ENCODE measurements around the gene APBB3.
A peak's percentile ranks its signal among the peaks of the same experiment; 100 is the strongest.
"Not testable (repeated sequence)": the region's sequence is repeated elsewhere in the genome, so short reads cannot be mapped to it uniquely, and the experiment has no call there.

The APBB3 gene, protein sequence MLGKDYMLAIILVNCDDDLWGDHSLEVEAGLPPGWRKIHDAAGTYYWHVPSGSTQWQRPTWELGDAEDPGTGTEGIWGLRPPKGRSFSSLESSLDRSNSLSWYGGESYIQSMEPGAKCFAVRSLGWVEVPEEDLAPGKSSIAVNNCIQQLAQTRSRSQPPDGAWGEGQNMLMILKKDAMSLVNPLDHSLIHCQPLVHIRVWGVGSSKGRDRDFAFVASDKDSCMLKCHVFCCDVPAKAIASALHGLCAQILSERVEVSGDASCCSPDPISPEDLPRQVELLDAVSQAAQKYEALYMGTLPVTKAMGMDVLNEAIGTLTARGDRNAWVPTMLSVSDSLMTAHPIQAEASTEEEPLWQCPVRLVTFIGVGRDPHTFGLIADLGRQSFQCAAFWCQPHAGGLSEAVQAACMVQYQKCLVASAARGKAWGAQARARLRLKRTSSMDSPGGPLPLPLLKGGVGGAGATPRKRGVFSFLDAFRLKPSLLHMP

DNA sequence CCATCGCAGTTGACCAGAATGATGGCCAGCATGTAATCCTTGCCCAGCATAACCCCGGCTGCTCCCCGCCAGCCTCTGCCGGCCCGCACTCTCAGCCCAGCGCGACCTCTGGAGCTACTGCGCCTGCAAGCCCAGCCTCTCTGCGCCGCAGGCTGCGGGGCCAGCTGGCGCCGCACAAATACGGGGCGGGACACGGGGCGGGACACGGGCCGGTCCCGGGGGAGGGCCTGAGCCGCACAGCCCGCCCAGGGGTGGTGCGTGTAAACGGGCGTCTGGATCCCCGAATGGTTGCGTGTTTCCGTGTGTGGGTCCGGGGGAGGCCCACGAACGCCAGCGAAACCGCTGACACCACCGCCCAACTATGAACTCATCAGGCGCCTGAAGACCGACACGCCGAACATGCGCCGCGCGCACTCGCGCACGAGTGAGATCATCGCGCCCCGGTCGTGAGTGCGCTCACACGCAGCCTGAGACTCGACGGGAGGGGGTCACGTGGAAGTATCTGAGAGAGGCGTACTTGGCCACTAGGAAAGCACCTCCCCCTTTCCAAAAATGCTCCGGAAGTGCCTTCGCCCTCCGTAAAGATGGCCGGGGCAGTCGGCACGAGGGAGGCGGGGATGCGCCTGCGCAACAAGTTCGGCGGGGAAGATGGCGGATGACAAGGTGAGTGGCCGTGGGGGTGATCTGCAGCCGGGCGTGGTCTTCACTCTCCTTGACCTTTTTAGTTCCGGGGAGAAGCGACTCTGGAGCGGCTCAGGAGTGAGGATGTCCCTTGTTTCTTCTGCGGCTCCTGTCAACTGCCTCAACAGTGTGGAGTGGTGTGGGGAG is at the start of gene APBB3, which contains the start of gene SLC35A4:
Gene APBB3, minus strand, starts transcription at position 403 of the 828 bp plus-strand sequence. Its CDS starts 353 bp downstream, at position 50.
Gene SLC35A4, plus strand, starts transcription at position 633 of the 828 bp plus-strand sequence. CDS start 2,342 bp downstream, outside the sequence.
- no peaks in the 10 kb centered on the region for H3K9me3 ChIP-seq (ENCODE audit: control insufficient read depth, low read length)
- H3K4me1 ChIP-seq (ENCODE audit: control insufficient read depth, insufficient read depth, low read length) = peaks cover 21% of the 10 kb centered on the region
- peak within 1 kb of the TSS; percentile 69 for H3K9ac ChIP-seq (ENCODE audit: low read length)
- no peaks in the 10 kb centered on the region for H3K36me3 ChIP-seq (ENCODE audit: control insufficient read depth, insufficient read depth, low read length)
- H3K4me3 ChIP-seq (ENCODE audit: low read length) = peak within 1 kb of the TSS; percentile 28
- no peaks in the 10 kb centered on the region for H3K27me3 ChIP-seq (ENCODE audit: control insufficient read depth, insufficient read depth, low read length)

DNA sequence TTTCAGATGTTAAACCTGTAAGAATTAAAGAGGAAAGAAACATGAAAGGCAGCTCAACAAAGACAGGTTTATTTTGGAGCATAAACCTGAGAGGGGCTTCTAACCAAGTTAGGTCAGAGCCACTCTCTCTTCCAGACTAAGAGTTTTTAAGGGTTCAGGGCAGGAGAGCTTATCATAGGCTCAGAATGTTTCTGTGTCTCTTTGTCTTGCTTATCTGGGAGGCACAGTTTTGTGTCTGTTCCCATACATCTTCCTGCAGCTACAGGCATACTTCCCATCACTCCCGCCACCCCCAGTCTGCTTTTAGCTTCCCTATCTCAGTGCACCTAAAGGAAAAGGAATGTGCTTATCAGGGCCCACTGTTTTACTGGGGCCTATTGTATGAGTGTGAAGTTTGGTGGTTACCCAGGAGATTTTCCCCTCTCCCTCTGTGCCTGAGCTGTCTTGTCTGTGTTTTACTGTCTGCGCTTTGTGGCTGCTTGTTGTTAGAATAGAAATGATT is 46.7 kb upstream of the APBB3 start:
- Histone ChIP-seq H3K4me1 (ENCODE audit: control insufficient read depth, insufficient read depth, low read length) (peaks cover 15% of the 10 kb centered on the region), H3K4me3 (ENCODE audit: low read length) (no peak overlapping the region), H3K27me3 (ENCODE audit: control insufficient read depth, insufficient read depth, low read length) (no peaks in the 10 kb centered on the region), H3K9ac (ENCODE audit: low read length) (no peak overlapping the region), H3K9me3 (ENCODE audit: control insufficient read depth, low read length) (no peaks in the 10 kb centered on the region), H3K36me3 (ENCODE audit: control insufficient read depth, insufficient read depth, low read length) (no peaks in the 10 kb centered on the region)

DNA sequence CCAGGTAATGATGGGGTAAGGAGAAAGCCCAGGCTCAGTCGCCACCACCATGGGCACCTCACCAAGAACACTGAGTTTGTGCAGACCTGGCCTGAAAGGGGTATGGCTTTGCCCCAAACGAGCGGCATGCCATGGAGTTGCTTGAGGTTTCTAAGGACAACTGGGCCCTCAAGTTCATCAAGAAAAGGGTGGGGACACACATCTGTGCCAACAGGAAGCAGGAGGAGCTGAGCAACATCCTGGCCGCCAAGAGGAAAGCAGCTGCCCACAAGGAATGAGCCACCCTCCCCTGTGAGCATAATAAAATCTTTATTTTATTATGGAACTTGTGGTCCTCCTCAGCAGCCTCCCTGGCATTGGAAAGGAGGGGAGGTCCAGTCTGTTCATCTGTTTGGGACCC is 44.7 kb upstream of the APBB3 start:
- Histone ChIP-seq H3K9me3 (ENCODE audit: control insufficient read depth, low read length) (no peaks in the 10 kb centered on the region), H3K9ac (ENCODE audit: low read length) (no peak overlapping the region), H3K27me3 (ENCODE audit: control insufficient read depth, insufficient read depth, low read length) (no peaks in the 10 kb centered on the region), H3K4me3 (ENCODE audit: low read length) (no peak overlapping the region), H3K36me3 (ENCODE audit: control insufficient read depth, insufficient read depth, low read length) (no peaks in the 10 kb centered on the region), H3K4me1 (ENCODE audit: control insufficient read depth, insufficient read depth, low read length) (peaks cover 15% of the 10 kb centered on the region)

DNA sequence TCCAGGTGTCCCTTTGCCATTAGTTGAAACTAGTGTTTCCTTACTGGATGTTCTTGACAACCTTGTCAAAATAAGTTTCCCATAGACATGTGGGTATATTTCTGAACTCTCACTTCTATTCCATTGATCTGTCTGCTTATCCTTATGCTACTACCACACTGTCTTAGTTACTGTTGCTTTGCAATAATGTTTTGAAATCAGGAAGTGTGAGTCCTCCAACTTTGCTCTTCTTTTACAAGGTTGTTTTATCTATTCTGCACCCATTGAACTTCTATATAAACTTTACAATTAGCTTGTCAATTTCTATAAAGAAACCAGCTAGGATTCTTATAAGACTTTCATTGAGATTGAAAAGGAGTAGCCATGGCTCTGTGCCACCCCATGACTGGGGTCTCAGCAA is 44.3 kb upstream of the APBB3 start:
- H3K9me3 ChIP-seq (ENCODE audit: control insufficient read depth, low read length) = no peaks in the 10 kb centered on the region
- peaks cover 15% of the 10 kb centered on the region for H3K4me1 ChIP-seq (ENCODE audit: control insufficient read depth, insufficient read depth, low read length)
- no peak overlapping the region for H3K9ac ChIP-seq (ENCODE audit: low read length)
- H3K36me3 ChIP-seq (ENCODE audit: control insufficient read depth, insufficient read depth, low read length) = no peaks in the 10 kb centered on the region
- H3K27me3 ChIP-seq (ENCODE audit: control insufficient read depth, insufficient read depth, low read length) = no peaks in the 10 kb centered on the region
- H3K4me3 ChIP-seq (ENCODE audit: low read length) = no peak overlapping the region

DNA sequence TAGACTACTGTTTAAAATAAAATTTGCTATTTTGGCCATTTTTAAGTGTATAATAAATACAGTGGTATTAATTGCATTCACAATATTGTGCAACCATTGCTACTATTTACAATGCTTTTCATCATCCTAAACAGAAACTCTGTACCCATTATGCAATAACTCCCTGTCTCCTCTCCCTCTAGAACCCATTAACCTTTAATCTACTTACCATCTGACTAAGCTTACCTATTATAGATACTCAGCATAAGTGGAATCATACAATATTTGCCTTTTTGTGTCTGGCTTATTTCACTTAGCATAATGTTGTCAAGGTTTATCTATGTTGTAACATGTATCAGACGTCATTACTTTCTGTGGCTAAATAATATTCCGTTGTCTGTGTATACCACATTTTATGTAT is 42.6 kb upstream of the APBB3 start:
- Histone ChIP-seq H3K4me1 (ENCODE audit: control insufficient read depth, insufficient read depth, low read length) (peaks cover 15% of the 10 kb centered on the region), H3K36me3 (ENCODE audit: control insufficient read depth, insufficient read depth, low read length) (no peaks in the 10 kb centered on the region), H3K4me3 (ENCODE audit: low read length) (no peak overlapping the region), H3K9ac (ENCODE audit: low read length) (no peak overlapping the region), H3K27me3 (ENCODE audit: control insufficient read depth, insufficient read depth, low read length) (no peaks in the 10 kb centered on the region), H3K9me3 (ENCODE audit: control insufficient read depth, low read length) (no peaks in the 10 kb centered on the region)

DNA sequence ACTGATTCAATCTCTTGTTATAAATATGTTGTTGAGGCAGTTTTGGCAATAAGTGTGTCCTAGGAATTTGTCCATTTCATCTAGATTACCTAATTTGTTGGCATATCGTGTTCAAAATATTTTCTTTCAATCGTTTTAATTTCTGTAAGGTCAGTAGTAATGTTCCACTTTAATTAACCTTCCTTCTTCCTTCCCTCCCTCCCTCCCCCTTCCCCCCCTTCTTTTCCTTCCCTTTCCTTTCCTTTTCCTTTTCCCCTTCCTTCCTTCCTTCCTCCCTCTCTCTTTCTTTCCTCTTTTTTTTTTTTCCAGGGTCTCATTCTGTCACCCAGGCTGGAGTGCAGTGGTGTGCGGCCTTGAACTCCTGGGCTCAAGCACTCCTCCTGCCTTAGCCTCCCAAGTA is 41.5 kb upstream of the APBB3 start:
- no peaks in the 10 kb centered on the region for H3K36me3 ChIP-seq (ENCODE audit: control insufficient read depth, insufficient read depth, low read length)
- no peak overlapping the region for H3K4me3 ChIP-seq (ENCODE audit: low read length)
- H3K9me3 ChIP-seq (ENCODE audit: control insufficient read depth, low read length) = no peaks in the 10 kb centered on the region
- H3K9ac ChIP-seq (ENCODE audit: low read length) = no peak overlapping the region
- H3K4me1 ChIP-seq (ENCODE audit: control insufficient read depth, insufficient read depth, low read length) = peaks cover 15% of the 10 kb centered on the region
- no peaks in the 10 kb centered on the region for H3K27me3 ChIP-seq (ENCODE audit: control insufficient read depth, insufficient read depth, low read length)

DNA sequence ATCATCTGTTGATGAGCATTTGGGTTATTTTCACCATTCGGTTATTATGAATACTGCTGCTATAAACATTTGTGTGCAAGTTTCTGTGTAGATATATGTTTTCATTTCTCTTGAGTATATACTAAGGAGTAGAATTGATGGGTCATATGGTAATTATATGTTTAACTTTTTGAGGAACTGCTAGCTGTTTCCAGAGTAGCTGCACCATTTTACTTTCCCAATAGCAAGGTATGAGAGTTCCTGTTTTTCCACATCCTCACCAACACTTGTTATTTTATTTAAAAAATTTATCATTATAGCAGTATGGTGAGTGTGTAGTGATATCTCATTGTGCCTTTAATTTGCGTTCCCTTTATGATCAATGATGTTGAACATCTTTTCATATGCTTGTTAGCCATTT is 39.3 kb upstream of the APBB3 start:
- H3K9ac ChIP-seq (ENCODE audit: low read length) = no peak overlapping the region
- H3K27me3 ChIP-seq (ENCODE audit: control insufficient read depth, insufficient read depth, low read length) = no peaks in the 10 kb centered on the region
- no peak overlapping the region for H3K4me3 ChIP-seq (ENCODE audit: low read length)
- H3K36me3 ChIP-seq (ENCODE audit: control insufficient read depth, insufficient read depth, low read length) = no peaks in the 10 kb centered on the region
- H3K9me3 ChIP-seq (ENCODE audit: control insufficient read depth, low read length) = no peaks in the 10 kb centered on the region
- H3K4me1 ChIP-seq (ENCODE audit: control insufficient read depth, insufficient read depth, low read length) = peaks cover 2% of the 10 kb centered on the region

DNA sequence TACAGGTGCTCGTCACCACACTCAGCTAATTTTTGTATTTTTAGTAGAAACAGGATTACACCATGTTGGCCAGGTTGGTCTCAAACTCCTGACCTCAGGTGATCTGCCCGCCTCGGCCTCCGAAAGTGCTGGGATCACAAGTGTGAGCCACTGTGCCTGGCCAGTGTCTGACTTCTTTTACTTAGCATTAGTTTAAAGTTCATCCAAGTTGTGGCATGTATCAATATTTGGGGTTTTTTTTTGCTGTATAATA is 39.0 kb upstream of the APBB3 start:
- not testable (repeated sequence) for H3K9me3 ChIP-seq (ENCODE audit: control insufficient read depth, low read length); H3K27me3 ChIP-seq (ENCODE audit: control insufficient read depth, insufficient read depth, low read length); H3K9ac ChIP-seq (ENCODE audit: low read length); H3K36me3 ChIP-seq (ENCODE audit: control insufficient read depth, insufficient read depth, low read length); H3K4me1 ChIP-seq (ENCODE audit: control insufficient read depth, insufficient read depth, low read length); H3K4me3 ChIP-seq (ENCODE audit: low read length)

DNA sequence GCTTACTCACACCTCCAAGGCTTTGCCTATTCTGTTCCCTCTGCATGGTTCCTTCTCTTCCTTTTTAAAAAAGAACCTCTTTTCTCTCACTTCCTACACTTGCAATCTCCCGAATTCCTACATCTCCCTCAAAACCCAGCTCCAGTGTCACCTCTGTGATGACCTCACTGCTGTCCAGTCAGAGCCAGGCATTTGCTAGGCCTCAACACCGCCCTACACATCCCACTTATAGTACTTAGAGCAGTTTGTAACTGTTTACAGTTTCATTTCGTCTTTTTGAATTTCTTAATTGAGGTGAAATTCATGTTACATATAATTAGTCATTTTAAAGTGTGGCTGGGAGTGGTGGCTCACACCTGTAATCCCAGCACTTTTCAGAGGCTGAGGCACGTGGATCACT is 37.7 kb upstream of the APBB3 start:
- H3K4me1 ChIP-seq (ENCODE audit: control insufficient read depth, insufficient read depth, low read length) = no peaks in the 10 kb centered on the region
- H3K4me3 ChIP-seq (ENCODE audit: low read length) = no peak overlapping the region
- H3K36me3 ChIP-seq (ENCODE audit: control insufficient read depth, insufficient read depth, low read length) = no peaks in the 10 kb centered on the region
- no peaks in the 10 kb centered on the region for H3K27me3 ChIP-seq (ENCODE audit: control insufficient read depth, insufficient read depth, low read length)
- no peak overlapping the region for H3K9ac ChIP-seq (ENCODE audit: low read length)
- no peaks in the 10 kb centered on the region for H3K9me3 ChIP-seq (ENCODE audit: control insufficient read depth, low read length)

DNA sequence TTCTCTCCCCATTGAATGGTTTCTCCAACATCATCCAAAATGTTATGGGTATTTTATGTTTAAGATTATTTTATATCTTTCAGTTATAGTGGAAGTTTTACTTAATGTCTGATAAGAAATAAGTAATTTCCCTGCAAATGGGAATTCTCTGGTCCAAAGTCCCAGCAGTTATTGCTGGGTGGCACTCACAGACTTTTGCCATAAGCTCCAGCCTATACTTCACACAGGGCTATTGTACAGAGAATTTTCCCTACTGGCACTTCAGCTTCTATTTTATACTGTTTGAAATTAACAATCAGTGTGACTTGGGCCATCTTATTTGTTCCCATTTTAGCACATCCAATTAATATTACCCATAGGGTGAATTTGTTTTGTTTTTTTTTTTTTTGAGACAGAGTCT is 35.7 kb upstream of the APBB3 start:
- Histone ChIP-seq H3K36me3 (ENCODE audit: control insufficient read depth, insufficient read depth, low read length) (no peaks in the 10 kb centered on the region), H3K4me1 (ENCODE audit: control insufficient read depth, insufficient read depth, low read length) (no peaks in the 10 kb centered on the region)

DNA sequence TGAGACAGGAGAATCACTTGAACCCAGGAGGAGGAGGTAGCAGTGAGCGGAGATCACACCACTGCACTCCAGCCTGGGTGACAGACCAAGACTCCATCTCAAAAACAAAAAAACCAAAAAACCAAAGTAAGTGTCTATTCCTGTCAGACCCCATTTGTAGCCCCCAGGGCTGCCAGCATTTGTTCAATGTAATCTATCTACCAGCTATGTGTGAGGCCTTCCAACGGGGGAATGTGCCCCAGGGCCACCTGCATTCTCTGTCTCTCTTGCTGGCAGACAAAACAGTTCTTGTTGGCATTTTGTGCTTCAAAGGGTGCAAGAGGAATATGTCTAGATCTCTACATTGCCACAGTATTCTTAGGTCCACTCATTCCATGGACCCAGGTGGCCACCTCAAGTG is 34.4 kb upstream of the APBB3 start:
- Histone ChIP-seq H3K4me3 (ENCODE audit: low read length) (no peak overlapping the region), H3K36me3 (ENCODE audit: control insufficient read depth, insufficient read depth, low read length) (no peaks in the 10 kb centered on the region), H3K9me3 (ENCODE audit: control insufficient read depth, low read length) (no peaks in the 10 kb centered on the region), H3K9ac (ENCODE audit: low read length) (no peak overlapping the region), H3K27me3 (ENCODE audit: control insufficient read depth, insufficient read depth, low read length) (no peaks in the 10 kb centered on the region), H3K4me1 (ENCODE audit: control insufficient read depth, insufficient read depth, low read length) (no peaks in the 10 kb centered on the region)

More for the DNA sequence above, 35.7 kb upstream of the APBB3 start:
- Histone ChIP-seq H3K27me3 (ENCODE audit: control insufficient read depth, insufficient read depth, low read length) (no peaks in the 10 kb centered on the region), H3K4me3 (ENCODE audit: low read length) (no peak overlapping the region), H3K9ac (ENCODE audit: low read length) (no peak overlapping the region), H3K9me3 (ENCODE audit: control insufficient read depth, low read length) (no peaks in the 10 kb centered on the region)

DNA sequence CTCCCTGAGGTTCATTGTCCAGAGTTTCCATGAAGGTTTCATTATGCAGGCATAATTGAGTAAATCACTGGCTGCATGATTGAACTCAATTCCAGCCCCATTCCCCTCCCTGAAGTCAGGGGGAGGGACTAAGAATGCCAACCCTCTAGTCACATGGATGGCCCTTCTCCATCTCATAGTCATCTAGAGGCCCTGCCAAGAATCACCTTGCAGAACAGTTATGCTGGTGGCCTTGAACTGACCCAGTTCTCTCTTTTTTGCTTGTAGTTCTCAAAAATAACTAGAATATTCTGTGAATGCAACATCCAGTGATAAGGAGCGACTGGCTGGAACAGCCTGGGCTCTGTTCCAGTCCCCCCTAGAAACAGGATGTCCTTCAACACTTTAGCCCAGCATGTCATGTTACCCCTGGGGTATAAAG is 31.9 kb upstream of the APBB3 start:
- no peaks in the 10 kb centered on the region for H3K9me3 ChIP-seq (ENCODE audit: control insufficient read depth, low read length)
- no peak overlapping the region for H3K4me3 ChIP-seq (ENCODE audit: low read length)
- H3K36me3 ChIP-seq (ENCODE audit: control insufficient read depth, insufficient read depth, low read length) = no peaks in the 10 kb centered on the region
- no peaks in the 10 kb centered on the region for H3K27me3 ChIP-seq (ENCODE audit: control insufficient read depth, insufficient read depth, low read length)
- no peak overlapping the region for H3K9ac ChIP-seq (ENCODE audit: low read length)
- no peaks in the 10 kb centered on the region for H3K4me1 ChIP-seq (ENCODE audit: control insufficient read depth, insufficient read depth, low read length)

Measured in mucosa of stomach (tissue), 1 donor.